Breast epithelium (tissue), 4 donors: ENCODE data around the gene NDUFS8. TPM values are rescaled to one million over a fixed set of nuclear protein-coding genes. Genes with fewer than 3 reads are reported as not detected.

Experiments used
- DNase-seq, 2 donors: peaks; one replicate each; pipeline ENCODE4 v3.0.0-alpha.2; 2019; ENCODE audit warnings: low spot score in 2 of 2
- H3K27ac ChIP-seq, 2 donors: fragments of 200-600 bp; sonication (generic) in 1 of 2; one replicate each; pipeline ENCODE4 v1.5.1; 2016 to 2019; ENCODE audit warnings: mild to moderate bottlenecking in 1 of 2
- H3K27me3 ChIP-seq, 2 donors: fragments of 200-600 bp; sonication (generic) in 1 of 2; one replicate each; pipeline versions ENCODE4 v1.5.1 to v1.6.0; 2017 to 2019; ENCODE audit warnings: control low read depth in 1 of 2, mild to moderate bottlenecking in 1 of 2
- H3K36me3 ChIP-seq: fragments of 200-600 bp; one replicate; pipeline ENCODE4 v1.5.1; 2019
- H3K4me1 ChIP-seq, 2 donors: fragments of 200-600 bp; sonication (generic); one replicate each; pipeline ENCODE4 v1.5.1; 2016 to 2019; ENCODE audit warnings: control low read depth in 1 of 2
- H3K4me3 ChIP-seq, 3 donors: fragments of 200-600 bp; sonication (generic); 1 replicate in 2 of 3; 2 replicates in 1 of 3; pipeline ENCODE4 v1.5.1; 2016 to 2019; ENCODE audit warnings: mild to moderate bottlenecking in 3 of 3, moderate library complexity in 2 of 3
- H3K9me3 ChIP-seq, 2 donors: fragments of 200-600 bp; sonication (generic) in 1 of 2; one replicate each; pipeline ENCODE4 v1.5.1; 2016 to 2019; ENCODE audit warnings: control low read depth in 1 of 2
- CTCF ChIP-seq, 3 donors: fragments of 450-650 bp; IDR thresholded peaks; one replicate each; pipeline ENCODE4 v1.5.1; 2016 to 2017; ENCODE audit warnings: antibody characterized with exemption in 3 of 3, mild to moderate bottlenecking in 3 of 3, moderate library complexity in 3 of 3
- POLR2A ChIP-seq: fragments of 450-650 bp; IDR thresholded peaks from one replicate; pipeline ENCODE4 v1.6.1; 2016; ENCODE audit warnings: antibody characterized with exemption, mild to moderate bottlenecking, moderate library complexity
- POLR2AphosphoS5 ChIP-seq, 3 donors: sonication (generic); formaldehyde crosslinking; IDR thresholded peaks; one replicate each; pipeline ENCODE4 v1.6.1; 2017; ENCODE audit warnings: antibody characterized with exemption in 3 of 3
- intact Hi-C: fragments of 100-400 bp; cut with DNase I; formaldehyde crosslinking; loops from one replicate; pipeline ENCODE4 v1.15.1; 2023; ENCODE audit warnings: low total_unique reads
- total RNA-seq, 3 donors: library from RNA; depleted of rRNA; stranded (reverse); fragments of >200 nt; gene quantifications; one replicate each; pipeline ENCODE4 v1.1.0, GENCODE V29; 2016

NDUFS8 gene
- total RNA-seq, 3 donors from 2014 or later: 105 to 117 (median 117) TPM

DNA sequence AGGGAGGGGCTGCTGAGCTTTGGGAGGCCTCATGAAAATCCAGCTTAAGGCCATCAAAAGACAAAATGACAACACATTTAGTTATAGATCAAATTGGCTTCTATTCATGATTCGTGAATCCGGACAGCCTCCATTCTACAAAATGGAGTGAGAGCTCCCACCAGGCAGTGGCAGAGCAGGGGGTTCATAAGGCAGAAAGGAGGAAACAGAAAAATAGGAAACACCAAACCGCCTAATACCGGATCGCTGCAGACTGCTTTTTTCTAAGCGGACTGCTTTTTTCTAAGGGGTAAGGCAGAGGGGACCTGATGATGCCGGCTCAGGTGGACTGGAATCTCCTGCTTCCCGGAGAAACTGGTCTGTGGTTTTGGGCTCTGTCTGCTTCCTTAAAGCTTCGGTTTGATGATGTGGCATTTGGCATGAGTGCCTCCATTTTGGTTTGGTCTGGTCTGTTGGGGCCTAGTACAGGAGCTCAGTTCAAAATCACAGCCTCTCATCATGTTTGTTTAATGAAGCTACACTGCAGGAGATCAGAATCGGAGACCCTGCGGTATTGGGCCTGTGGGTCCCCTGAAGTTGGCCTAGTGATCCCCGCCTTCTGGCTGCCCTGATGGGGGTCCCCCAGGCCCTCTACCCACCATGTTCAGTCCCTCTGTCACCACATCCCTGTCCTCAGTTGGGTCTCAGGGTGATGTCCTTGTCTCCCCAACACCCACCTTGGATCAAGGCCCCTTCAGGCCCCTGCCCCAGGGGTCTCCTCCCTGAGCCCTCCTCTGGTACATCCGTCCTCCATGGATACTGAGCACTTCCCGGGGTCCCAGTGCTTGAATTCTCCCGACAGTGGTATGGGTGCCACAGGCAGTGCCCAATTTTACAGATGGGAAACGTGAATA is 19.2 kb upstream of the NDUFS8 start:
- peaks cover 35 to 36% of the 10 kb centered on the region in 2 donors for H3K4me1 ChIP-seq

GRCh38 chr11:68012044-68012842 is 18.2 kb upstream of the NDUFS8 start:
- H3K4me1 ChIP-seq: peaks cover 35 to 36% of the 10 kb centered on the region in 2 donors
- no peak overlapping the region for H3K4me3 ChIP-seq
- no peak for DNase-seq
- H3K36me3 ChIP-seq: no peaks in the 10 kb centered on the region
- TF ChIP-seq POLR2A (no peak), CTCF (IDR thresholded peaks at IDR 0.05) (no peak), POLR2AphosphoS5 (IDR thresholded peaks at IDR 0.05) (no peak)
- intact Hi-C loops: no loop called here
- H3K27ac ChIP-seq: peak overlapping the region; percentile 95 to 98
- no peaks in the 10 kb centered on the region for H3K9me3 ChIP-seq
- H3K27me3 ChIP-seq: no peaks in the 10 kb centered on the region

More for the DNA sequence above, 19.2 kb upstream of the NDUFS8 start:
- Histone ChIP-seq H3K36me3 (no peaks in the 10 kb centered on the region), H3K9me3 (no peaks in the 10 kb centered on the region), H3K27me3 (no peaks in the 10 kb centered on the region), H3K27ac (peak overlapping the region; percentile 95 to 98), H3K4me3 (peak overlapping the region; percentile 36 to 63 (median 37))
- intact Hi-C loops: loop anchor here (2.0 kb wide), 1 partner anchor 202 kb away; the partner anchor contains the start of gene KMT5B
- no peak for DNase-seq
- TF ChIP-seq POLR2A: no peak
- TF ChIP-seq CTCF (IDR thresholded peaks at IDR 0.05): no peak
- TF ChIP-seq POLR2AphosphoS5 (IDR thresholded peaks at IDR 0.05): no peak

GRCh38 chr11:68012843-68013610 is 17.5 kb upstream of the NDUFS8 start:
- H3K27ac ChIP-seq: peak overlapping the region; percentile 95 to 98
- H3K36me3 ChIP-seq: no peaks in the 10 kb centered on the region
- TF ChIP-seq POLR2AphosphoS5 (IDR thresholded peaks at IDR 0.05): peak; percentile 8 to 79 (median 57)
- no peak for TF ChIP-seq POLR2A
- no peaks in the 10 kb centered on the region for H3K27me3 ChIP-seq
- DNase-seq: peak in 1 of 2 donors; percentile 92
- H3K9me3 ChIP-seq: no peaks in the 10 kb centered on the region
- intact Hi-C loops: no loop called here
- H3K4me3 ChIP-seq: peak overlapping the region in 1 of 3 donors; percentile 22
- peaks cover 35 to 36% of the 10 kb centered on the region in 2 donors for H3K4me1 ChIP-seq

GRCh38 chr11:68013611-68014156 is 16.8 kb upstream of the NDUFS8 start:
- intact Hi-C loops: no loop called here
- H3K27me3 ChIP-seq: no peaks in the 10 kb centered on the region
- H3K4me1 ChIP-seq: peaks cover 35 to 36% of the 10 kb centered on the region in 2 donors
- peak overlapping the region in 1 of 3 donors; percentile 22 for H3K4me3 ChIP-seq
- H3K27ac ChIP-seq: peak overlapping the region; percentile 95 to 98
- DNase-seq: no peak
- H3K9me3 ChIP-seq: no peaks in the 10 kb centered on the region
- TF ChIP-seq POLR2AphosphoS5 (IDR thresholded peaks at IDR 0.05): no peak
- TF ChIP-seq CTCF (IDR thresholded peaks at IDR 0.05): no peak
- no peak for TF ChIP-seq POLR2A
- H3K36me3 ChIP-seq: no peaks in the 10 kb centered on the region
